ENCODE results near the gene UBASH3B. TPM values are rescaled to one million over a fixed set of nuclear protein-coding genes. Genes with fewer than 3 reads are reported as not detected.

Gene UBASH3B
- total RNA-seq, 1 donor, result 23.2 TPM

DNA sequence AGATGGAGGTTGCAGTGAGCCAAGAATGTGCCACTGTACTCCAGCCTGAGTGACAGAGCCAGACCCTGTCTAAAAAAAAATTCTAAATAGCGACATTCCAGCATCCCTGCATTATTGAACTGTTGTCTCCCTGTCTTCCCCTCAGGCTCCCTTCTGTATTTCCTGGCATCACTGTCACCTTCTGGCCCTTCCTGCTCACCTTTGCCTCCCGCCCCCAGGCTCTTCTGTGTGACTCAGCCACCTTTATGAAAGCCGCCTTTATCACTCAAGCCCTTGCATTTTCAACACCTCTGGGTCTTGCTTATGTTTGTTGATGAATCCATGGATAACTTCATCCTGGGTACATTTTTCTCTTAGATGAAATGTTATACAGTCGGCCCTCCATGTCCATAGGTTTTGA lies 21.1 kb downstream of the UBASH3B start:
- DNase-seq (ENCODE audit: low read depth), result no peak
- no peak overlapping the region for H3K4me3 ChIP-seq (ENCODE audit: low read depth, low read length)
- no peak for TF ChIP-seq CTCF (IDR thresholded peaks at IDR 0.05; ENCODE audit: insufficient read depth, low read length)

DNA sequence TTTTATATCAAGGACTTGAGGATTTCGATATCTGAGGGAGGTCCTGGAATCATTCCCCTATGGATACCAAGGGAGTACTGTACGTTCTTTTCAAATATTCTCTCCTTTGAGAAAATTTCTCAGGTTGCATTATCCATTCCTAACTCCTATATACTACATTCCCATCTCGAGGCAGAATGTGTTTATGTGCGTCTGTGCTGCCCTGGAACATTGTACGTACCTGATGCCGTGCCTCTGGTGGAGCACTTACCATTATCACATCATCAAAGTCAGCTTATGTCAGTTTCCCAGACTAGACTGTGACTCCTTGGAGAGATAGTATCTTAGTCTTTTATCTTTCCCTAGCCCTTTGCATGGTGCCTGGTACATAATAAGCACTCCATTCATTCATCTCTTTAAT lies 21.7 kb downstream of the UBASH3B start:
- DNase-seq (ENCODE audit: low read depth), result no peak
- no peak for TF ChIP-seq CTCF (IDR thresholded peaks at IDR 0.05; ENCODE audit: insufficient read depth, low read length)
- H3K4me3 ChIP-seq (ENCODE audit: low read depth, low read length), result no peak overlapping the region

DNA sequence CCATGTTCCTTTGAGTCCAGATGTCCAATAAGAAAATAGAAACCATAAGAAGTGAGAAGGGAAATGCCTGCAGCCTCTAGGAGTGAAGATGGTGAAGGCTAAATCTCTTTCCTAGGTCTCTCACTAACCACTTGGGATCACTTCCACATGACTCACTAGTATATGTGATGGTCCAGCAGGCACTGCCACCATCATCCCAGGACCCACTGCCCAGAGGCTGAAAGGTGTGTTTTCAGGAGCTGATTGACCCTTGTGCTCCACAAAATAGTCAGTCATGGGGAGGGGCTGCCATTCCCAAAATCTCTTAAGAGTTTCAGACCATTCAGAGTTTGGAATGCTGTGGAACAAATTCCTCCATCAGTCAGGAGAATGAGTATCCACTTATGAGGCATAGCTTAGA lies 22.9 kb downstream of the UBASH3B start:
- H3K4me3 ChIP-seq (ENCODE audit: low read depth, low read length), result no peak overlapping the region
- no peak for TF ChIP-seq CTCF (IDR thresholded peaks at IDR 0.05; ENCODE audit: insufficient read depth, low read length)
- DNase-seq (ENCODE audit: low read depth), result no peak

DNA sequence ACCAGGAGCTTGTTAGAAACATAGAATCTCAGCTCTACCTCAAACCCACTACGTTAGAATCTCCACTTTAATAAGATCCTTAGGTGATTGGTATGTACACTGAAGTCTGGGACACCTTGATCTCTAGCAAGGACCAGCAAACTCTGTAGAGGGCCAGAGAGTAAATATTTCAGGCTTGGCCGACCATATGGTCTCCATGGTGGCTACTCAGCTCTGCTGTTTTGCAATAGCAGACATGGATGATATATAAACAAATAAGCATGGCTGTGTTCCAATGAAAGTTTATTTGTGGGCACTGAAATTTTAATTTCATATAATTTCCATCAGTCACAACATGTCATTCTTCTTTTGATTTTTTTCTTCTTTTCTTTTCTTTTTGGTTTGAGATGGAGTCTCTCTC lies 23.9 kb downstream of the UBASH3B start:
- no peak overlapping the region for H3K4me3 ChIP-seq (ENCODE audit: low read depth, low read length)
- no peak for DNase-seq (ENCODE audit: low read depth)
- TF ChIP-seq CTCF (IDR thresholded peaks at IDR 0.05; ENCODE audit: insufficient read depth, low read length), result no peak

GRCh38 chr11:122681070-122681469 lies 25.5 kb downstream of the UBASH3B start:
- no peak overlapping the region for H3K4me3 ChIP-seq (ENCODE audit: low read depth, low read length)
- peak; percentile 58 for DNase-seq (ENCODE audit: low read depth)
- TF ChIP-seq CTCF (IDR thresholded peaks at IDR 0.05; ENCODE audit: insufficient read depth, low read length), result no peak

DNA sequence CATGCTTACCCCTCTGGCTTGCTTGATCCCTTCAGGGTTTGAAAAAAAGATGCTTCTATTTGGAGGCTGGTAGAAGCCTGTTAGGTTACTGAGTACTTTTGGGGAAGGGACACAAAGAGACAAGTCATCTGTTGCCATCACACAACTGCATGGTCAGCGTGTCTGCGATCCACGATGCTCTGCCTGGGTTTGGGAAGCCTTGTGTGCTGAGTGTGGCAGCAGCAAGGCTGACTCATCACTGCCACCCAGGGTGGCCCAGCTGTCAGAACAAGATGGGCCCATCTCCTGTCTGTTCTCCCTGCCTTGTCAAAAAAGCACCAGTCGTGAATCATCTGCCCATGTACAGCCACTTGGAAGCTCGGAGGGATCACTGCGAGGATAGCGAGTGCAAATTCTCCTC lies 26.2 kb downstream of the UBASH3B start:
- H3K4me3 ChIP-seq (ENCODE audit: low read depth, low read length), result no peak overlapping the region
- no peak for DNase-seq (ENCODE audit: low read depth)
- TF ChIP-seq CTCF (IDR thresholded peaks at IDR 0.05; ENCODE audit: insufficient read depth, low read length), result no peak

DNA sequence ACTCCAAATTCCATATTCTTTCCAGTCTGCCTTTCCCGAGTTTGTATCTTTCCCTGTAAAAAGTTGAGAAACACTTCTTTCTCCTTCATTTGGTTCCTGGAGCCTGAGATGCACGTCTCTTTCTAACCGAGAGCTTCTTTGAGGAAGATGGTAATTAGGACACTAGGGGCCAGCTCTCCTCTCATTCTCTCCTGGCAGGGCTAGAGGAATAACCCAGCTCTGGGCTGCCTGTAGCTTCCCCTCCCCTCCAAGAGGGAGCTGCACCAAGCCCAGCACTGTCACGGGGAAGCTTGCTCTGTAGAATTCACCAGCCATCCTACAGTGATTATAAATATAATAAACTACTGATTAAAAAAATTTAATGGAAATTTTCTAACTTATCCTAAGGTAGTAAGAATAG lies 26.9 kb downstream of the UBASH3B start:
- no peak overlapping the region for H3K4me3 ChIP-seq (ENCODE audit: low read depth, low read length)
- DNase-seq (ENCODE audit: low read depth), result no peak
- TF ChIP-seq CTCF (IDR thresholded peaks at IDR 0.05; ENCODE audit: insufficient read depth, low read length), result no peak
